ENCODE data around the gene LEP. TPM values are rescaled to one million over a fixed set of nuclear protein-coding genes. Genes with fewer than 3 reads are reported as not detected.

Gene LEP
- total and polyA plus RNA-seq, 2 of the 8 experiments (the other 6 are each of a cell fraction or from before 2014, with no cell fraction given), result not detected

GRCh38 chr7:128206747-128207500 is 34.2 kb upstream of the LEP start (continued):
- TF ChIP-seq CHD7 (IDR thresholded peaks at IDR 0.05; ENCODE audit: insufficient replicate concordance, low read length) (no peak), CHD1 (IDR thresholded peaks at IDR 0.05; ENCODE audit: low read depth, low read length) (no peak), PHF8 (conservative IDR thresholded peaks at IDR 0.05; ENCODE audit: low read depth, low read length) (no peak), TEAD4 (IDR thresholded peaks at IDR 0.05; ENCODE audit: low read depth, low read length) (no peak), MAX (IDR thresholded peaks at IDR 0.05) (no peak), CTCF (IDR thresholded peaks at IDR 0.05; ENCODE audit: control extremely low read depth in 1 of 3, insufficient read depth in 1 of 3, low read depth in 1 of 3, low read length in 3 of 3) (no peak), TAF7 (optimal IDR thresholded peaks at IDR 0.05; ENCODE audit: borderline replicate concordance, low read depth, low read length) (no peak)
